ENCODE results near the gene TRIM47.
"Not testable (repeated sequence)": the region's sequence is repeated elsewhere in the genome, so short reads cannot be mapped to it uniquely, and the experiment has no call there.

TRIM47 gene

DNA sequence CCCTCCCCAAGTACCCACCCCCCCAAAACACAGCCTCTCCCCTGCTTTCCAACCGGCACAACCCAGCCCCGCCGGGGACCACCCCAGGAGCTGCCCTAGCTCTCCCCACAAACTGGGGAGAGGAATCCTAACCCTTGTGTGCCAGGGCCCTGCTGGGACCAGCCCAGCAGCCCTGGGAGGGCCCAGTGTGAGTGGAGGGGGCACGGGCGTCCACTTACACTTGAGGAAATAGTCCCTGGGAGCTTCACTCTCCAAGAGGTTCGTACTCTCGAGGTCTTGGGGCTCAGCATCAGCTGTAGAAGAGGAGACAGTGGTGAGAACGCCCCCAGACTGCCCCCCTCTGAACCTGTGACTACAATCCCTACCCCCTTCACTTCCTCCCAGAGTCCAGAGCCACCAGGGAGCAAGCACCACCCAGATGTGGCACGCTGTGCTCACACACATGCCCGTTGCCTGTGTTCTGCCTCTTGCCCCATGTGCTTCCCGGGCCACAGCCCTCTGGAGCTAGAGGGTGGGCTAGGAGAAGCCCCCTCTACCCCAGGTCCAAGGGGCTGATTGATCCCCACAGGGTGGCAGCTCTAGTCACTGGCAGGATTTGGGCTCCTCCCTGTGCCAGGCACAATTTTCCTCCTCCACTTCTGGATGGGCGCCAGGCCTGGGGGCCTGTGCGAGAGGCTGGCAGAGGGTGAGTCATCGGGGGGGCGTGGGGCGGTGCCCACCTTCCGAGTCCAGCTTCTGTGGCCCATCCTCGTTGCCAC lies 3.0 kb downstream of the TRIM47 start:
- ChIA-PET CTCF (interaction anchor here (1.1 to 4.6 kb wide), 9 partner anchors 9 to 242 kb away, joined by 3 to 24 read pairs (median 7); partner anchors contain the start of genes MRPL38, SMIM5, TRIM65 and WBP2), POLR2A (interaction anchor here (0.6 kb wide), 1 partner anchor 328 kb away, joined by 4 read pairs; no protein-coding TSS in a partner anchor)
- TF ChIP-seq, protein P1, sequence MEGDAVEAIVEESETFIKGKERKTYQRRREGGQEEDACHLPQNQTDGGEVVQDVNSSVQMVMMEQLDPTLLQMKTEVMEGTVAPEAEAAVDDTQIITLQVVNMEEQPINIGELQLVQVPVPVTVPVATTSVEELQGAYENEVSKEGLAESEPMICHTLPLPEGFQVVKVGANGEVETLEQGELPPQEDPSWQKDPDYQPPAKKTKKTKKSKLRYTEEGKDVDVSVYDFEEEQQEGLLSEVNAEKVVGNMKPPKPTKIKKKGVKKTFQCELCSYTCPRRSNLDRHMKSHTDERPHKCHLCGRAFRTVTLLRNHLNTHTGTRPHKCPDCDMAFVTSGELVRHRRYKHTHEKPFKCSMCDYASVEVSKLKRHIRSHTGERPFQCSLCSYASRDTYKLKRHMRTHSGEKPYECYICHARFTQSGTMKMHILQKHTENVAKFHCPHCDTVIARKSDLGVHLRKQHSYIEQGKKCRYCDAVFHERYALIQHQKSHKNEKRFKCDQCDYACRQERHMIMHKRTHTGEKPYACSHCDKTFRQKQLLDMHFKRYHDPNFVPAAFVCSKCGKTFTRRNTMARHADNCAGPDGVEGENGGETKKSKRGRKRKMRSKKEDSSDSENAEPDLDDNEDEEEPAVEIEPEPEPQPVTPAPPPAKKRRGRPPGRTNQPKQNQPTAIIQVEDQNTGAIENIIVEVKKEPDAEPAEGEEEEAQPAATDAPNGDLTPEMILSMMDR (IDR thresholded peaks at IDR 0.05; ENCODE audit: insufficient read depth, low read length, missing control alignments) = no peak
- H3K4me3 ChIP-seq (ENCODE audit: low read depth, low read length) = no peak overlapping the region
- DNase-seq (ENCODE audit: low read depth, low spot score) = no peak

DNA sequence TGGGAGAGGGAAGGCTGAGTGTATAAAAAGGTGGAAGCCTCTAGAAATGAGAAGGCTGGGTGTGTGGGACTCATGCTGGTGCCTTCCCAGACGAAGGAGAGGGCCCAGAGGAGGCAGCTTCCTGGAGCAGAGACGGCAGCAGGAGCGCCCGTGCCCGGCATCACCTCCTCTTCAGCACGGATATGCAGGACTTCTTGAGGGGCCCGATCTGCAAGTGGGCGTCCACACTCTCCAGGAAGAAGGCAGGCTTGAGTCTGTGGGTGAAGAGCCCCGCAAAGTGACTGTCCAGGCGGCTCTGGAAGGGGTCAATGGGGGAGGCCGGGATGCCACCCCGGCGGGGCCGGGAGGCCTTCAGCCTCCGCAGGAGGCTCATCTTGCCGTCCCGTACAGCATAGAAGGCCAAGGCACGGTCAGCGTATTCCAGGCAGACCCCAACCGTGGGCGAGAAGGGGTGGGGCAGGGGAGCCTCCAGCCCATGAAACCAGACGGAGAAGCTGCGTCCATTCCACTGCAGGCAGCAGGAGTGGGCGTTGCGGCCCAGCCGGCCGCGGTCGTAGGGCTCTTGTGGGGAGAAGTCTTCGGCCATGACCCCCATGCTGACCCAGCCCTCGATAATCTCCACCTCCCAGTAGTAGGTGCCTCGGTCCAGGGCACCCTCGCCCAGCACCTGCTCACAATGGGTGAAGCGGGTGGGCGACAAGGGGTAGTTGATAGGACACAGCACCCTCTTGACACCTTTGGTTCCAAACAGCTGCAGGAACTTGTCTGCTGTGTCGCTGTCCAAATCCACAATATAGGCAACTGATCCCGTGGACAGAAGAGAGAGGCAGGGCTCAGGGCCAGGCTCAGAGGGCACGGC lies 3.8 kb downstream of the TRIM47 start:
- TF ChIP-seq, protein P1 (IDR thresholded peaks at IDR 0.05; ENCODE audit: insufficient read depth, low read length, missing control alignments) = no peak
- ChIA-PET POLR2A (no interaction called here), CTCF (interaction anchor here (1.1 to 4.6 kb wide), 9 partner anchors 12 to 241 kb away, joined by 3 to 24 read pairs (median 7); partner anchors contain the start of genes MRPL38, SMIM5, TRIM65 and WBP2)
- no peak overlapping the region for H3K4me3 ChIP-seq (ENCODE audit: low read depth, low read length)
- no peak for DNase-seq (ENCODE audit: low read depth, low spot score)

DNA sequence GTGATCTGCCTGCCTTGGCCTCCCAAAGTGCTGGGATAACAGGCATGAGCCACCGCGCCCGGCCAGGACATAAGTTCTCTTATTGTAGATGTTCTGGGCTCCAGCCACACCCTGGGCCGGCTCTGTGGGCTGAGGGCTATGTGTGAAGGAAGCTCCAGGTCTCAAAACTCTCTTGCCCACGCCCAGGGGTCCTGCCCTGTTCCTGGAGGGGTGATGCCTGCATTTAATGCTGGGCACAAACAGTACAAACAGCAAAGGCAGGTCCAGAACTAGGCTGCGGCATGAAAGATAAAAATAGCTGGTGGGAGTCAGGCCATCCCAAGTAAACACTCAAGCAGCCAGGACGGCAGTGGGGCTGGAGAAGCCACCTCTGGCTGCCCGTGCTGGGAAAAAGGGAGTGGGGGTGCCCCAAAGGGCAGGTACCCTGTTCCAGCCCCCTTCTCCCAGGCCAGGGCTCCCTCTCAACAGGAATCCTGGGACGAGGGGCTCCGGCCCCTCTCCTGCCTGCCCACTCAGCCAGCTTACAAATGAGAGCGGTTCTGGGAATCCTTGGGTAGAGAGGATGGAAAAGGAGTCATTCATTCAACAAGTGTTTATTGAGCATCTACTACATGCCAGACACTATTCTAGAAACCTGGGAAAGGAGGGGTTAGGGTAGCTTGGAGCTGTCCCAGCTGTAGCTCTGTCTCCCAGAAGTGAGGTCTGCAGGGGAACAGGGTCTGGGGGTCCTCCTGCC lies 4.6 kb downstream of the TRIM47 start:
- ChIA-PET CTCF (interaction anchor here (1.4 to 4.6 kb wide), 5 partner anchors 12 to 120 kb away, joined by 5 to 24 read pairs (median 7); partner anchors contain the start of gene WBP2), POLR2A (interaction anchor here (1.3 kb wide), 1 partner anchor 94 kb away, joined by 11 read pairs; a partner anchor contains a TSS)

DNA sequence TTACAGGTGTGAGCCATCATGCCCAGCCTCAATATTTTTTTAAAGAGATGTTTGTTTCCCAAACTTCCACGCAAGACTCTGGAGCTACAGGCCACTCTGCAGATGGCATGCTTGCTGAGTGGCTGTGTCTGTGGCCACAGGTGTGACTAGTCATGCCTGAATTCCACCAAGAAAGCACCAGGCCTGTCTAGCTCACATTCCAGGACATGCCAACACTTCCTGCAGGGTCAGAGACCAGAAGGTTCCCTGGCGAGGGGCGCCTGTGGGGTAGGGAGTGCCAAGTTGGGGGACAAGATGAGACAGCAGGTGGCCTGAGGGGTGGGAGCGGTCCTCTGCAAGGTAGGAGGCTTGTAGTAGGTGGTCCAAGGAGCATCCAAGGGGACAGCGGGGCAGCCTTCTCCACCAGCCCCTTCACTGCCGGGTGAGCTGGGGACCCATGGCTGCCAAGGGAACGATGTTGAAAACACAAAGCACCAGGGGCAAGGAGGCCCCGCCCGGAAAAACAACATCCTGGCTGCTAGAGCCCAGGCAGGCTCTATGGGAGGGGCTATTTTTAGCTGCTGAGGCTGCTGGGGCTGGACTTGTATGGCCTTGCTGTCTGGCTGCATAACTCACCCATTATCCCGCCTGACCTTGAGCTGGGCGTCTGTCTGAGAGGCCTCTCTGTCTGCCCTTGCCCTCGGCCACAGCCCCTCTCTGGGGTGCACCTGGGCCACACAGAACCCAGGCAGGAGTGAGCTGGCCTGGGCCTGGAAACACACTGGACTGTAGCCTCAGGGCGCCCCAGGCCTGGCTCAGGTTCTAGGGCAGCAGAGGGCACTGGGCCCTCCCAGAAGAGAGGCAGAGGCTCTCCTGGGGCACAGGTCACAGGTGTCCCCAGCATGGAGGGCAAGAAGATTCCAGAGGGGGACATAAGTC lies 5.7 kb downstream of the TRIM47 start:
- TF ChIP-seq, protein P1 (IDR thresholded peaks at IDR 0.05; ENCODE audit: insufficient read depth, low read length, missing control alignments) = no peak
- H3K4me3 ChIP-seq (ENCODE audit: low read depth, low read length) = no peak overlapping the region
- ChIA-PET CTCF (interaction anchor here (1.0 to 4.6 kb wide), 7 partner anchors 11 to 119 kb away, joined by 3 to 24 read pairs (median 5); partner anchors contain the start of gene WBP2), POLR2A (interaction anchor here (1.0 to 1.7 kb wide), 3 partner anchors 18 to 93 kb away, joined by 5 to 11 read pairs (median 5); partner anchors contain the start of genes TRIM65 and WBP2)
- no peak for DNase-seq (ENCODE audit: low read depth, low spot score)

More for the DNA sequence above, 4.6 kb downstream of the TRIM47 start:
- no peak overlapping the region for H3K4me3 ChIP-seq (ENCODE audit: low read depth, low read length)
- TF ChIP-seq, protein P1 (IDR thresholded peaks at IDR 0.05; ENCODE audit: insufficient read depth, low read length, missing control alignments) = no peak
- DNase-seq (ENCODE audit: low read depth, low spot score) = no peak

DNA sequence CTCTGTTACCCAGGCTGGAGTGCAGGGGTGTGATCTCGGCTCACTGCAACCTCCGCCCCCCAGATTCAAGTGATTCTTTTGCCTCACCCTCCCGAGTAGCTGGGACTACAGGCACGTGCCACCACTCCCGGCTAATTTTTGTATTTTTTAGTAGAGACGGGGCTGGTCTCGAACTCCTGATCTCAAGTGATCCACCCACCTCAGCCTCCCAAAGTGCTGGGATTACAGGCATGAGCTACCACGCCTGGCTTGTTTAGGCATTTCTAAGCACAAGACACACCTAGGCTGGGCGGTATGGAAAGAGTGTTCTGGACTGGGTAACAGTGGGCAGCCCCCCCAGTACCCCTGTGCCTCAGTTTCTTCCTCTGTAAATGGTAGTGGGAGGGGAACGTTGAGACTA lies 8.2 kb downstream of the TRIM47 start:
- POLR2A ChIA-PET = not testable (repeated sequence)

More for the DNA sequence above, 8.2 kb downstream of the TRIM47 start:
- not testable (repeated sequence) for H3K4me3 ChIP-seq (ENCODE audit: low read depth, low read length); DNase-seq (ENCODE audit: low read depth, low spot score)
- CTCF ChIA-PET = interaction anchor here (1.3 to 1.8 kb wide), 2 partner anchors 8 to 144 kb away, joined by 3 to 7 read pairs; partner anchors contain the start of gene TRIM47

Measured in AG04449 (cell line).